Sigmoid colon (tissue), 4 donors: Measurements from ENCODE around the gene TNFRSF18.

Experiments
- CTCF ChIP-seq, 4 experiments: fragments of 450-650 bp in 3 of 4; fragments of 200-600 bp in 1 of 4; IDR thresholded peaks; one replicate each; pipeline ENCODE4 v1.5.1; 2016 to 2019; ENCODE audit warnings: antibody characterized with exemption in 4 of 4, mild to moderate bottlenecking in 3 of 4, moderate library complexity in 2 of 4
- POLR2AphosphoS5 ChIP-seq, 4 donors: sonication (generic); formaldehyde crosslinking; IDR thresholded peaks; one replicate each; pipeline ENCODE4 v1.6.1; 2017; ENCODE audit warnings: antibody characterized with exemption in 4 of 4

- TF ChIP-seq CTCF (IDR thresholded peaks at IDR 0.05), result no peak
- TF ChIP-seq POLR2AphosphoS5 (IDR thresholded peaks at IDR 0.05), result no peak
These were observed 33.4 kb upstream of the TNFRSF18 start for GRCh38 chr1:1239614-1240347.
